Liver (tissue), 9 donors: ENCODE data around the gene AKAP5. TPM values are rescaled to one million over a fixed set of nuclear protein-coding genes. Genes with fewer than 3 reads are reported as not detected.

ENCODE experiments used
- DNase-seq: peaks from one replicate; pipeline ENCODE4 v3.0.0-alpha.2; 2017; ENCODE audit warnings: low spot score
- H3K27ac ChIP-seq, 2 donors: one replicate each; pipeline ENCODE4 v1.7.0; 2013; ENCODE audit warnings: inconsistent platforms in 2 of 2, low read length in 2 of 2, control low read depth in 1 of 2, low read depth in 1 of 2, mild to moderate bottlenecking in 1 of 2
- H3K27me3 ChIP-seq, 4 donors: one replicate each; pipeline versions ENCODE4 v1.6.1 to v1.7.0; 2013; ENCODE audit warnings: low read length in 3 of 4, inconsistent platforms in 1 of 4, mild to moderate bottlenecking in 1 of 4, moderate library complexity in 1 of 4; ENCODE audit not compliant: control insufficient read depth in 4 of 4, insufficient read depth in 4 of 4
- H3K36me3 ChIP-seq, 4 donors: one replicate each; pipeline versions ENCODE4 v1.6.1 to v1.7.0; 2013; ENCODE audit warnings: low read length in 3 of 4, mild to moderate bottlenecking in 3 of 4, low read depth in 1 of 4, moderate library complexity in 1 of 4; ENCODE audit not compliant: control insufficient read depth in 4 of 4, insufficient read depth in 3 of 4
- H3K4me1 ChIP-seq, 4 donors: one replicate each; pipeline versions ENCODE4 v1.6.1 to v1.7.0; 2013; ENCODE audit warnings: low read length in 3 of 4, mild to moderate bottlenecking in 3 of 4, moderate library complexity in 1 of 4; ENCODE audit not compliant: control insufficient read depth in 4 of 4, insufficient read depth in 4 of 4
- H3K4me3 ChIP-seq, 3 donors: one replicate each; pipeline versions ENCODE4 v1.6.1 to v1.7.0; 2013; ENCODE audit warnings: low read length in 3 of 3, control low read depth in 1 of 3, low read depth in 1 of 3, mild to moderate bottlenecking in 1 of 3
- H3K9ac ChIP-seq, 2 donors: one replicate each; pipeline ENCODE4 v1.7.0; 2013; ENCODE audit warnings: low read length in 2 of 2, mild to moderate bottlenecking in 2 of 2, moderate library complexity in 2 of 2, control low read depth in 1 of 2, low read depth in 1 of 2
- H3K9me3 ChIP-seq, 4 donors: one replicate each; pipeline versions ENCODE4 v1.6.1 to v1.7.0; 2013; ENCODE audit warnings: low read length in 3 of 4; ENCODE audit not compliant: control insufficient read depth in 4 of 4
- CTCF ChIP-seq: fragments of 150-350 bp; IDR thresholded peaks from 2 replicates; pipeline ENCODE4 v1.5.1; 2017; ENCODE audit warnings: improper control_type of control experiment, low read depth, low read length; ENCODE audit not compliant: missing input control
- FOXA1 ChIP-seq: IDR thresholded peaks from 2 replicates; pipeline ENCODE4 v1.6.1; 2016; ENCODE audit warnings: antibody characterized with exemption
- FOXA2 ChIP-seq: IDR thresholded peaks from 2 replicates; pipeline ENCODE4 v1.6.1; 2016; ENCODE audit warnings: antibody characterized with exemption
- GABPA ChIP-seq, 2 donors: IDR thresholded peaks in 1 of 2; conservative IDR thresholded peaks in 1 of 2; 2 replicates each; pipeline ENCODE4 v1.6.1; 2016; ENCODE audit warnings: antibody characterized with exemption in 2 of 2, mild to moderate bottlenecking in 1 of 2, moderate library complexity in 1 of 2
- HNF4A ChIP-seq, 2 donors: conservative IDR thresholded peaks; 2 replicates each; pipeline ENCODE4 v1.6.1; 2016; ENCODE audit warnings: antibody characterized with exemption in 2 of 2, mild to moderate bottlenecking in 2 of 2
- NR2F2 ChIP-seq: IDR thresholded peaks from 2 replicates; pipeline ENCODE4 v1.6.1; 2016; ENCODE audit warnings: antibody characterized with exemption
- REST ChIP-seq: IDR thresholded peaks from 2 replicates; pipeline ENCODE4 v1.6.1; 2016; ENCODE audit warnings: antibody characterized with exemption, mild to moderate bottlenecking
- RXRA ChIP-seq, 2 donors: IDR thresholded peaks; 2 replicates each; pipeline ENCODE4 v1.6.1; 2017 to 2018; ENCODE audit warnings: antibody characterized with exemption in 2 of 2, mild to moderate bottlenecking in 1 of 2
- SP1 ChIP-seq: IDR thresholded peaks from 2 replicates; pipeline ENCODE4 v1.6.1; 2018; ENCODE audit warnings: antibody characterized with exemption, mild to moderate bottlenecking
- TAF1 ChIP-seq: conservative IDR thresholded peaks from 2 replicates; pipeline ENCODE4 v1.6.1; 2016; ENCODE audit warnings: antibody characterized with exemption, mild to moderate bottlenecking
- YY1 ChIP-seq: IDR thresholded peaks from 2 replicates; pipeline ENCODE4 v1.6.1; 2016; ENCODE audit warnings: antibody characterized with exemption, mild to moderate bottlenecking
- WGBS: extraction: QIAGEN DNeasy Blood & Tissue Kit; methylation state at CpG from one replicate; pipeline ENCODE4 v1.1.7; 2013; 5-methylcytosine and 5-hydroxymethylcytosine counted together
- polyA plus RNA-seq, 2 donors: library from polyadenylated mRNA; stranded (reverse) in 1 of 2; unstranded in 1 of 2; fragments of 200-250 nt in 1 of 2; fragments of >200 nt in 1 of 2; fragmentation: Nextera tagmentation in 1 of 2; extraction: Ambion mirVana in 1 of 2; gene quantifications; one replicate each; pipeline versions ENCODE4 v1.2.1 to v1.2.3, GENCODE V29; 2013 to 2015
- total RNA-seq, 2 donors: library from RNA; depleted of rRNA; stranded (reverse); fragments of >200 nt; gene quantifications; one replicate each; pipeline ENCODE4 v1.2.3, GENCODE V29; 2014
- TF ChIP-seq, protein P1 (sequence below): IDR thresholded peaks from 2 replicates; pipeline ENCODE4 v1.6.1; 2016; ENCODE audit warnings: antibody characterized with exemption
- TF ChIP-seq, protein P2 (sequence below): IDR thresholded peaks from 2 replicates; pipeline ENCODE4 v1.6.1; 2016; ENCODE audit warnings: antibody characterized with exemption
- donor health status: healthy.
- donor health status: healthy.
- donor health status: healthy.
- donor health status: healthy.
- donor health status: healthy.

Gene AKAP5
- total and polyA plus RNA-seq, 4 donors: 0.07 to 2.3 (median 0.27) TPM

DNA sequence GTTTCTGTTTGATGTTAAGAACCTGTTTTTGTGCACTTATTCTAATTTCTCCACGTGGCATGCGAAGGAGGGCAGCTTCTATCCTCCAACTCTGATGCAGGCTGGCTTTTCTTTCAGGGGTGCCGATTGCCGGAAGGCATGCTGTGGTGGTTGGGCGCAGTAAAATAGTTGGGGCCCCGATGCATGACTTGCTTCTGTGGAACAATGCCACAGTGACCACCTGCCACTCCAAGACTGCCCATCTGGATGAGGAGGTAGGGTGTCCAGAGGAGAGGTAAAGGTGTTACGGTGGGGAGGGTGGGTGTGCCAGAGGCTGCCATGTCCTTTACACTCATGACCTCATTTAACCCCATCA is 47.6 kb upstream of the AKAP5 start:
- Histone ChIP-seq H3K9me3 (no peaks in the 10 kb centered on the region), H3K36me3 (peaks cover 24 to 84% (median 74%) of the 10 kb centered on the region in 4 donors)

GRCh38 chr14:64419003-64419402 is 46.3 kb upstream of the AKAP5 start:
- H3K4me1 ChIP-seq: no peaks in the 10 kb centered on the region
- no peak overlapping the region for H3K9ac ChIP-seq
- 74% methylated on average over 7 of the region's 7 CpGs for WGBS
- H3K4me3 ChIP-seq: no peak overlapping the region
- no peak for DNase-seq
- H3K36me3 ChIP-seq: peaks cover 20 to 81% (median 75%) of the 10 kb centered on the region in 4 donors
- H3K27me3 ChIP-seq: no peaks in the 10 kb centered on the region
- TF ChIP-seq TAF1 (no peak), GABPA (IDR thresholded peaks at IDR 0.05 in 1 of 2, conservative IDR thresholded peaks at IDR 0.05 in 1 of 2) (no peak), RXRA (IDR thresholded peaks at IDR 0.05) (no peak), FOXA1 (no peak), FOXA2 (no peak), REST (no peak), YY1 (no peak), HNF4A (conservative IDR thresholded peaks at IDR 0.05) (no peak), SP1 (no peak), CTCF (no peak), NR2F2 (no peak)
- TF ChIP-seq, protein P1, sequence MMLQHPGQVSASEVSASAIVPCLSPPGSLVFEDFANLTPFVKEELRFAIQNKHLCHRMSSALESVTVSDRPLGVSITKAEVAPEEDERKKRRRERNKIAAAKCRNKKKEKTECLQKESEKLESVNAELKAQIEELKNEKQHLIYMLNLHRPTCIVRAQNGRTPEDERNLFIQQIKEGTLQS: no peak
- TF ChIP-seq, protein P2, sequence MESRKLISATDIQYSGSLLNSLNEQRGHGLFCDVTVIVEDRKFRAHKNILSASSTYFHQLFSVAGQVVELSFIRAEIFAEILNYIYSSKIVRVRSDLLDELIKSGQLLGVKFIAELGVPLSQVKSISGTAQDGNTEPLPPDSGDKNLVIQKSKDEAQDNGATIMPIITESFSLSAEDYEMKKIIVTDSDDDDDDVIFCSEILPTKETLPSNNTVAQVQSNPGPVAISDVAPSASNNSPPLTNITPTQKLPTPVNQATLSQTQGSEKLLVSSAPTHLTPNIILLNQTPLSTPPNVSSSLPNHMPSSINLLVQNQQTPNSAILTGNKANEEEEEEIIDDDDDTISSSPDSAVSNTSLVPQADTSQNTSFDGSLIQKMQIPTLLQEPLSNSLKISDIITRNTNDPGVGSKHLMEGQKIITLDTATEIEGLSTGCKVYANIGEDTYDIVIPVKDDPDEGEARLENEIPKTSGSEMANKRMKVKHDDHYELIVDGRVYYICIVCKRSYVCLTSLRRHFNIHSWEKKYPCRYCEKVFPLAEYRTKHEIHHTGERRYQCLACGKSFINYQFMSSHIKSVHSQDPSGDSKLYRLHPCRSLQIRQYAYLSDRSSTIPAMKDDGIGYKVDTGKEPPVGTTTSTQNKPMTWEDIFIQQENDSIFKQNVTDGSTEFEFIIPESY: no peak
- no peak overlapping the region for H3K27ac ChIP-seq
- no peaks in the 10 kb centered on the region for H3K9me3 ChIP-seq

More for the DNA sequence above, 47.6 kb upstream of the AKAP5 start:
- DNase-seq: no peak
- WGBS: 97% methylated on average over 7 of the region's 7 CpGs
- Histone ChIP-seq H3K27me3 (no peaks in the 10 kb centered on the region), H3K4me1 (no peaks in the 10 kb centered on the region), H3K4me3 (no peak overlapping the region), H3K27ac (no peak overlapping the region), H3K9ac (no peak overlapping the region)
- TF ChIP-seq NR2F2 (no peak), CTCF (no peak), YY1 (no peak)
